Vagina (tissue), 2 donors: ENCODE data around the gene ASB7.

ENCODE experiments used
- CTCF ChIP-seq, 3 experiments: fragments of 450-650 bp in 2 of 3; fragments of 200-600 bp in 1 of 3; sonication (generic) in 1 of 3; IDR thresholded peaks; one replicate each; pipeline ENCODE4 v1.5.1; 2017 to 2019; ENCODE audit warnings: antibody characterized with exemption in 3 of 3, mild to moderate bottlenecking in 2 of 3, moderate library complexity in 2 of 3
- POLR2A ChIP-seq, 2 donors: fragments of 450-650 bp; IDR thresholded peaks; one replicate each; pipeline ENCODE4 v1.6.1; 2017; ENCODE audit warnings: antibody characterized with exemption in 2 of 2, mild to moderate bottlenecking in 2 of 2, moderate library complexity in 2 of 2

- TF ChIP-seq CTCF (IDR thresholded peaks at IDR 0.05) (no peak), POLR2A (IDR thresholded peaks at IDR 0.05) (no peak)
Observed at GRCh38 chr15:100688549-100689120, 86.2 kb downstream of the ASB7 start.
